Activated T-cell treated with anti-CD3 and anti-CD28 coated beads, Interleukin-2, amount 50 U/mL, for 72 hours (primary cell): ENCODE data around the gene FLCN. TPM values are rescaled to one million over a fixed set of nuclear protein-coding genes. Genes with fewer than 3 reads are reported as not detected.
A peak's percentile ranks its signal among the peaks of the same experiment; 100 is the strongest.
"Not testable (repeated sequence)": the region's sequence is repeated elsewhere in the genome, so short reads cannot be mapped to it uniquely, and the experiment has no call there.

ENCODE experiments used
- ATAC-seq, 2 donors: fragments of 150-1000 bp; cut with Tn5 transposase; replicated peaks in 1 of 2; 2 replicates each; pipeline ENCODE4 v1.10.0; 2021; ENCODE audit warnings: moderate library complexity in 2 of 2, mild to moderate bottlenecking in 1 of 2
- DNase-seq, 2 donors: peaks; one replicate each; pipeline ENCODE4 v3.0.0; 2021 to 2022; ENCODE audit warnings: mixed read lengths in 1 of 2
- H3K27ac Mint-ChIP-seq: one replicate; pipeline ENCODE4 v1.8.0; 2022; ENCODE audit warnings: mild to moderate bottlenecking, moderate library complexity, mixed read lengths
- H3K27me3 Mint-ChIP-seq: one replicate; pipeline ENCODE4 v1.8.0; 2022; ENCODE audit warnings: low read depth, mixed read lengths
- H3K36me3 Mint-ChIP-seq, 2 donors: one replicate each; pipeline ENCODE4 v1.8.0; 2022; ENCODE audit warnings: mixed read lengths in 2 of 2, mild to moderate bottlenecking in 1 of 2; ENCODE audit not compliant: insufficient read depth in 2 of 2
- H3K4me1 Mint-ChIP-seq: one replicate; pipeline ENCODE4 v1.8.0; 2022; ENCODE audit warnings: low read depth, mixed read lengths
- H3K4me3 Mint-ChIP-seq, 2 donors: one replicate each; pipeline ENCODE4 v1.8.0; 2022; ENCODE audit warnings: mild to moderate bottlenecking in 2 of 2, mixed read lengths in 2 of 2, moderate library complexity in 2 of 2
- H3K9me3 Mint-ChIP-seq, 2 donors: one replicate each; pipeline ENCODE4 v1.8.0; 2022; ENCODE audit warnings: mixed read lengths in 2 of 2
- total RNA-seq, 2 donors: library from RNA; stranded (reverse); gene quantifications; one replicate each; pipeline ENCODE4 v1.2.3, GENCODE V29; 2022

FLCN gene, protein sequence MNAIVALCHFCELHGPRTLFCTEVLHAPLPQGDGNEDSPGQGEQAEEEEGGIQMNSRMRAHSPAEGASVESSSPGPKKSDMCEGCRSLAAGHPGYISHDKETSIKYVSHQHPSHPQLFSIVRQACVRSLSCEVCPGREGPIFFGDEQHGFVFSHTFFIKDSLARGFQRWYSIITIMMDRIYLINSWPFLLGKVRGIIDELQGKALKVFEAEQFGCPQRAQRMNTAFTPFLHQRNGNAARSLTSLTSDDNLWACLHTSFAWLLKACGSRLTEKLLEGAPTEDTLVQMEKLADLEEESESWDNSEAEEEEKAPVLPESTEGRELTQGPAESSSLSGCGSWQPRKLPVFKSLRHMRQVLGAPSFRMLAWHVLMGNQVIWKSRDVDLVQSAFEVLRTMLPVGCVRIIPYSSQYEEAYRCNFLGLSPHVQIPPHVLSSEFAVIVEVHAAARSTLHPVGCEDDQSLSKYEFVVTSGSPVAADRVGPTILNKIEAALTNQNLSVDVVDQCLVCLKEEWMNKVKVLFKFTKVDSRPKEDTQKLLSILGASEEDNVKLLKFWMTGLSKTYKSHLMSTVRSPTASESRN
- 10 to 100 TPM; 27.3 to 29.2 TPM for total RNA-seq

DNA sequence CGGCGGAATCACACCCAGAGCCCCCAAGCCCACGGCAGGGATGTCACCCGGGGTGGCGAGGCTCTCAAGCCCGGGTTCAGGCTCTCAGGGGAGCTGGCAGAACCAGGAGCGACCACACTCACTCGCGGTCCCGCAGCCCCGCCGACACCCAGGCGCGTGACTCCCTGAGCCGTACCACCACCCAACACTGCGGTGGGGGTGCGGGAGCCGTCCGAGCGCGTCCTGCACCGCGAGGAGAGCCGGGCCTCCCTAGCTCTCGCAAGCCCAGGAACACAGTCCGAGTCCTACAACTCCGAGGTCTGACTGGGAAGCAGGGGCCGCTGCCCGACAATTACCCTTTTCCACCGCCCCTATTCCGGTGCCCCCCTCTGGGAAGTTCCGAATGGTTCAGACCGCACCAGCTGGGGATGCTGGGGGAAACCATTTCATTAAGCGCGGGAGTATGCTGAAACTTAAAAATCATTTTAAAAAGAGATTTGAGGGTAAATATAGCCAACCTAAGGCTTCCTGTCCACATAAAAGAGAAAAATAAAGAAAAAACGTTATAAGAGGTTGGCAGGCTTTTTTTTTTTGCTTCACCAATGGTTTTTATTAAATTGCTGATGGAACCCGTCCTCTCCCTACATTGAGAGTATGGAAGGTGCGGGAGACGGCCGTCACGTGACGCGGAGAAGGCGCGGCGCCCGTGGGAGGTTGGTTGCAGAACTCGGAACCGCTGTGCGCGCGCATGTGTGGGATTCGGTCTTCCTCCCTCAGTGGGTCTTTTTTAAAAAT lies at the start of gene FLCN:
Gene FLCN, minus strand, starts transcription at position 143 of the 774 bp plus-strand sequence. CDS start 9,031 bp downstream, outside the sequence.
- Mint-ChIP-seq H3K27ac (peak within 1 kb of the TSS; percentile 99), H3K36me3 (peaks cover 0 to 5% of the 10 kb centered on the region in 2 donors), H3K4me3 (peak within 1 kb of the TSS; percentile 96 to 99), H3K27me3 (no peaks in the 10 kb centered on the region), H3K9me3 (no peaks in the 10 kb centered on the region), H3K4me1 (peaks cover 56% of the 10 kb centered on the region)
- ATAC-seq (peak; percentile 94 to 95), DNase-seq (peak; percentile 91 to 94)

DNA sequence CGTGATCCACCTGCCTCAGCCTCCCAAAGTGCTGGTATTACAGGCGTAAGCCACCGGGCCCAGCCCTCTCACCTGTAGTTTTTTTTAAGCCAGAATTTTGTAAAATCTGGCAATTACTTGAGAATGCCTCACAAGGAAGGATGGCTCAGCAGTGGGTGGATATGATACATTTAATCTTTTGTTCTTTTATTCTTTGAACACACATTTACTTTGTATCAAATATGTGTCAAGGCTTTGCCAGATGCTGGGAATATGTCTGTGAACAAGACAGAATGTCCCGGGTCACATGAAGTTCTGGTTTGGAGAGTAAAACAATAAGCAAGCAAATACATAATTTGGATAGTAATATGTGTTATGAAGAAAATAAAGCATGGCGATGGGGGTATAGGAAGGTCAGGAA lies 49.0 kb upstream of the FLCN start:
- ATAC-seq (no peak), DNase-seq (no peak)
- no peak overlapping the region for H3K27ac Mint-ChIP-seq
- H3K36me3 Mint-ChIP-seq: no peaks in the 10 kb centered on the region
- H3K9me3 Mint-ChIP-seq: no peaks in the 10 kb centered on the region
- peaks cover 15% of the 10 kb centered on the region for H3K4me1 Mint-ChIP-seq
- H3K4me3 Mint-ChIP-seq: no peak overlapping the region
- no peaks in the 10 kb centered on the region for H3K27me3 Mint-ChIP-seq

DNA sequence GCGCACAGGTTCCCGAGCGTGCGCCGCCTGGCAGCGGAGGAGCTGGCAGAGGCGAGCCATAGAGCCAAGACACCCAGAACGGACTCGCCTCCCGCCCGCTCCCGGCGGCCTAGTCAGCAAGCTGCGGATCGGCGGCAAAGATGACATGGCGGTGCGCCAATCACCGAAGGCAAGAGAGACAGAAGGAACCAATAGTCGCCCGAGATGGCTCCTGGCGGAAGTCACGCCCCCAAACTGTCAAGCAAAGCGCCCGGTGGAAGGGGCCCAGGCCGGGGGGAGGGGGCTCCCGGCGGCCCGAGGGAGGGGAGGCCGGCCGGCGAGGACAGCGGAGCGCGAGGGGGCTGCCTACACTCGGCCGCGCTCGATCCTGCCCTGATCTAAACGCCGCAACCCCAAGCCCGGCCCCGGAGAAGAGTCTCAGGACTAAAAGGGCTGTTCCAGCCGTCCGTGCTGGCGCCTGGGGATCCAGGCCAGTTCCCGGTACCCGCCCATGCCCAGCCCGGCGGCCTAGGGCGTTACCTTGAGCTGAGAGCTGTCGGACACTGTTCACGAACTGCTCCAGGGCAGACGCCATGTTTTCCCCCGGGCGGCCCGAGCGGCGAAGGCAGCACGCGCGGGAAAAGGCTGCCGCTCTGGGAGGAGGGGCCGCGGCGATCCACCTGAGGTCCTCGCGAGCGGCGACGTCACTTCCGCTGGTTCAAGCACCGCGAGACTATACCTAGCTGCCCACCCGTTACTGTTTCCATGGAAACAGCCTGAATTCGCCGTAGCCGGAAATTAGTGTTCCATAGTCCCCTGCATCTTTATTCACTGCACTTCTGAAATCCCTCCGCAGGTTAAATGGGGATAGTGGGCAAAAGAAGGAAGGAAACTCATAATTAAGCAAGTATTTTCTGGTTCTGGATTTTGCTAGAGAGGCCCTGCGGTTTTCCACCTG lies 43.9 kb upstream of the FLCN start, which contains the start of gene COPS3:
Gene COPS3, minus strand, starts transcription at position 634 of the 937 bp plus-strand sequence. Its CDS starts 60 bp downstream, at position 574.
- Mint-ChIP-seq H3K36me3 (peaks cover 4 to 7% of the 10 kb centered on the region in 2 donors), H3K9me3 (no peaks in the 10 kb centered on the region), H3K27me3 (no peaks in the 10 kb centered on the region), H3K4me3 (peak within 1 kb of the TSS; percentile 83 to 95), H3K4me1 (peaks cover 49% of the 10 kb centered on the region), H3K27ac (peak within 1 kb of the TSS; percentile 90)
- peak; percentile 94 for ATAC-seq
- peak; percentile 97 to 98 for DNase-seq

DNA sequence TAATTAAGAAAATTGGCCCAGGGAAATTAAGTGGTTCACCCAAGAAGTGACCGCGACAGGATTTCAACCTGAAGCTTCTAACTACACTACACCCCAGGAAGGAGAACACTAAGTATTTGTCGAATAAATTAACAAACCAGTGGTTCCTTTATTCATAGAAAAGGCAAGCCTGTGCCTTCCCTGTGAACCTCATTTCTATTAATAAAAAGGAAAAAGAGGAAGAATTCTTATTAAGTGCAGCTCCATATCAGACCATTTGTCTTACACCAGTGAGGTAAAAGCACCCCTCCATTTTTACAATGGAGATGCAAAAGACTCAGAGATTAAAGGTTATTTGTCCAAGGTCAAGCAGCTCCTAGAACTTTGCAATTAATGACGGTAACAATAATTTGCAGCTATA lies 42.3 kb upstream of the FLCN start:
- peaks cover 49% of the 10 kb centered on the region for H3K4me1 Mint-ChIP-seq
- no peak for DNase-seq
- H3K27me3 Mint-ChIP-seq: no peaks in the 10 kb centered on the region
- no peak for ATAC-seq
- peak overlapping the region; percentile 83 to 95 for H3K4me3 Mint-ChIP-seq
- H3K27ac Mint-ChIP-seq: peak overlapping the region; percentile 90
- no peaks in the 10 kb centered on the region for H3K9me3 Mint-ChIP-seq
- peaks cover 4 to 11% of the 10 kb centered on the region in 2 donors for H3K36me3 Mint-ChIP-seq

DNA sequence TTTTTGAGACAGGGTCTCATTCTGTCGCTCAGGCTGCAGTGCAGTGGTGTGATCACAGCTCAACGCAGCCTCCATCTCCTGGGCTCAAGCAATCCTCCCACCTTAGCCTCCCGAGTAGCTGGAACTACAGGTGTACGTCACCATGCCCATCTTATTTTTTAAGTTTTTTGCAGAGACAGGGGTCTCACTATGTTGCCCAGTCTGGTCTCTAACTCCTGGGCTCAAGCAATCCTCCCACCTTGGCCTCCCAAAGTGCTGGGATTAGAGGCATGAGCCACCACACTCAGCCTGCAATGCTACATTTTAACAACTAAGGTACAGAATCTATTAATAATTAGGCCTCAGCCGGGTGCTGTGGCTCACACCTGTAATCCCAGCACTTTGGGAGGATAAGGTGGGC lies 40.5 kb upstream of the FLCN start:
- Mint-ChIP-seq H3K4me1 (peaks cover 48% of the 10 kb centered on the region), H3K36me3 (peaks cover 4 to 13% of the 10 kb centered on the region in 2 donors)
- not testable (repeated sequence) for DNase-seq, H3K27me3 Mint-ChIP-seq, H3K9me3 Mint-ChIP-seq, H3K4me3 Mint-ChIP-seq, H3K27ac Mint-ChIP-seq, ATAC-seq

DNA sequence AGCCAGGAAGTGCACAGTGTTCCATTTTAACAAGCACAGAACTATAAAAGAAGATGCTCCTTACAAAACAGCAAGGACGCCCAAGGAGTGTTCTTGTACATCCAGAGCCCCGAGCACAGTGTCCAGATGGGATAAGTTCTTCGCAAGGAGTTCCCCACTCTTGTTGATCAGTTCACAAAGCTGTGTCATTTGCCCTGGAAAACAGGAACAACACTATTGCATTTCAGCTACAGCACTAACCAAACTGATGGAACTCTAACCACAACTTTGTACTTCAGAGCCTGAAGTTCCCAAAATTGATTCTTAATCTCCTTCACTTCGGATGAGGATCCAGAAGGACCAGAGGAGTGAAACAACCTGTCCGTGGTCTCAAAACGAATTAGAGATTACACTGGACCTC lies 39.0 kb upstream of the FLCN start:
- peak overlapping the region; percentile 69 for H3K27ac Mint-ChIP-seq
- no peak for ATAC-seq

DNA sequence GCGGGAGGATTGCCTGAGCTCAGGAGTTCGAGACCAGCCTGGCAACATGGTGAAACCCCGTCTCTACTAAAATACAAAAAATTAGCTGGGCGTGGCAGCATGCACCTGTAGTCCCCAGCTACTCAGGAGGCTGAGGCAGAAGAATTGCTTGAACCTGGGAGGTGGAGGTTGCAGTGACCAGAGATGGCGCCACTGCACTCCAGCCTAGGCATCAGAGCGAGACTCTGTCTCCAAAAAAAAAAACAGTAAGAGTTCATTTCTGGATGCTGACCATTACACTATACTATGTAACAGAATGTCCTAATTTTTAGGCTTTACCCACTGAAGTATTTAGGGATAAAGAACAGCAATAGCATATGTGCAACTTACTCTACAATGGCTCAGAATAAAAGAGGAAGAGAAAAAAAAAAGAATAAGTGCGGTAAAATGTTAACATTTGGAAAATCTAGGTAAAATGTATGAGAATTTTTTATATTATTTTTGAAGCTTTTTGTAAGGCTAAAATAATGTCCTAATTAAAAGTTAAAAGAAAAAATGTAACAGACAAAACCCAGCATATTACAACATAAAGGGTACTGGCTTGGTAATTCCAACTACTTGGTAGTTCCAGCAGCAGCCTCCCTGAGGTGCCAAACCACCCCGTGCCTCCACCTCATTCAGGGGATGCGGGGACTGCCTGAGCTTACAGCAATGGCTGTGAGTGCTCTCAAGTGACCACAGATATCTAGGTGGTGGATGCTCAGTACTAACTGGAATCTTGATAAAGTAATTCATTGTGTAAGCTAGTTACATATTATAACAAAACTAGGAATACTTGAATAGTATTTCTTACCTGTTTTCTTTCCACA lies 33.2 kb upstream of the FLCN start:
- no peak overlapping the region for H3K4me3 Mint-ChIP-seq
- no peaks in the 10 kb centered on the region for H3K9me3 Mint-ChIP-seq
- peak; percentile 22 to 24 for DNase-seq
- H3K27ac Mint-ChIP-seq: no peak overlapping the region
- ATAC-seq: no peak
- H3K36me3 Mint-ChIP-seq: peaks cover 3 to 20% of the 10 kb centered on the region in 2 donors
- no peaks in the 10 kb centered on the region for H3K27me3 Mint-ChIP-seq
- no peaks in the 10 kb centered on the region for H3K4me1 Mint-ChIP-seq

More for the DNA sequence above, 39.0 kb upstream of the FLCN start:
- H3K9me3 Mint-ChIP-seq: no peaks in the 10 kb centered on the region
- peaks cover 35% of the 10 kb centered on the region for H3K4me1 Mint-ChIP-seq
- peaks cover 4 to 13% of the 10 kb centered on the region in 2 donors for H3K36me3 Mint-ChIP-seq
- H3K4me3 Mint-ChIP-seq: no peak overlapping the region
- no peak for DNase-seq
- no peaks in the 10 kb centered on the region for H3K27me3 Mint-ChIP-seq

DNA sequence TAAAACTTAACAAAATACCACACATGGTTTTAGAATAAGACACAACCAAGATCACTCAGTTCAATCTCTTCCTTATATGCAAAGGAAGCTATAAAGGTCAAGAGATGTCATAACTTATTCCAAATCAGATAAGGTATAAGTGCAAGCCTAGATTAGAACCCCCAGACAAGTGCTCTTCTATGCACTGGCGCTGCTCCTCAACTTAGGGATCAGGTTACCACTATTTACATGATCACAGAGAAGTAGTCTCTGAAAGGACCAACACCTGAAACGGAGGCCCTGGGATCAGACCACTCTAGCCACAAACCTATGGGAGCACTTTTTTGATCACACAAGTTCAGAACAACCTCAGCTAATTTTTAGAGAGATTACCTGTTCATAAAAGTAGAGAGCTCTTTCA lies 27.5 kb upstream of the FLCN start:
- Mint-ChIP-seq H3K36me3 (peaks cover 6 to 30% of the 10 kb centered on the region in 2 donors), H3K4me1 (no peaks in the 10 kb centered on the region), H3K27ac (peak overlapping the region; percentile 54)

DNA sequence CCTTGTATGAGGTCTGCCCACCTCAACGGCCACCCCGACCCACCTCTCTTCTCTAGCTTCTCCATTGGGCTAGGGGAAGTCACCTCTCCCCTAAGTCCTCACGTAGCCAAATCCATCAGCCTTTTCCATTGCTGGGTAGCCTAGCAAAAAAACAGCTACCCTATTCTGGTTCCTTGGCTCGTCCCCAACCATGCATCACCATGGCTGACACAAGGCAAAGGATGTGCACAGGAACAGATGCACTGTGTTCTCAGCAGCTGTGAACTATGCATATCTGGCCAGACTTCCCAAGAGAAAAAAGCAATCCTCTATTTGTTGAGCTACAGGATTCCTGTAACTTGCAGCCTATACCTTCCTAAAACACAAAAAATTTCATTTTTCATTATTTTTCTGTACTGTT lies 22.0 kb upstream of the FLCN start:
- H3K36me3 Mint-ChIP-seq: peaks cover 6 to 48% of the 10 kb centered on the region in 2 donors
- H3K27me3 Mint-ChIP-seq: no peaks in the 10 kb centered on the region
- H3K27ac Mint-ChIP-seq: no peak overlapping the region
- DNase-seq: no peak
- no peaks in the 10 kb centered on the region for H3K9me3 Mint-ChIP-seq
- no peak for ATAC-seq
- H3K4me1 Mint-ChIP-seq: no peaks in the 10 kb centered on the region
- H3K4me3 Mint-ChIP-seq: no peak overlapping the region

More for the DNA sequence above, 27.5 kb upstream of the FLCN start:
- no peak overlapping the region for H3K4me3 Mint-ChIP-seq
- no peaks in the 10 kb centered on the region for H3K9me3 Mint-ChIP-seq
- ATAC-seq: no peak
- no peak for DNase-seq
- H3K27me3 Mint-ChIP-seq: no peaks in the 10 kb centered on the region

DNA sequence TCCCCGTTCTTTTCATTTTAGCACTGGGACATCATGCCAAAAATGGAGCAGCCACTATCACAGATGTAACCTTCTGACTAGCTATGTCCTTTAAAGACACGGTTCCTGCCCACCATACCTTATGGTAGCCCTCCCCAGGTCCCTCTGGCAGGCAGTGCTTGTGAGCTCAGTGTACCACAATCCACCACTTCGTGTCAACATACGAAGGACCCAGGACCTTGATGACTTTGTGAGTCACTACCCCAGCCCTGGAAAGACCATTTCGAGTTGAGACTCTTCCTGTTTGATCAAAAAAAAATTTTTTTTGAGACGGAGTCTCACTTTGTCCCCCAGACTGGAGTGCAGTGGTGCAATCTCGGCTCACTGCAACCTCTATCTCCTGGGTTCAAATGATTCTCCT lies 21.0 kb upstream of the FLCN start:
- peaks cover 11 to 47% of the 10 kb centered on the region in 2 donors for H3K36me3 Mint-ChIP-seq

DNA sequence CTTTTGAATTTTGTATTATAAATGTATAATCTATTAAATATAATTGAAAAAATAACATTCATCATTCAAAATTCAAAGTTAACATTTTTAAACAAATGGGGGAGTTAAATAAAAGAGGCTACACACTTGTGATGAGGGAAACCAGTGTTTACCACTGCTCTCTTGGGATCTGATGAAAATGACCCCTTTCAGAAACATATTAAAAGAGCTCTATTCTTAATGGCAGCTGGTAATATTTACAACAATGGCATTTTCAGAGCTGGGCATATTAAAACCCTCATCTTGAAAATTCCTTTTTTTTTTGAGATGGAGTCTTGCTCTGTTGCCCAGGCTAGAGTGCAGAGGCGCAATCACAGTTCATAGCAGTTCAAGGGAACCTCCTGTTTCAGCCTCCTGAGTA lies 19.3 kb upstream of the FLCN start:
- peaks cover 11 to 49% of the 10 kb centered on the region in 2 donors for H3K36me3 Mint-ChIP-seq
- ATAC-seq (no peak), DNase-seq (no peak)
- H3K27ac Mint-ChIP-seq: peak overlapping the region; percentile 28
- H3K4me3 Mint-ChIP-seq: no peak overlapping the region
- no peaks in the 10 kb centered on the region for H3K4me1 Mint-ChIP-seq
- H3K27me3 Mint-ChIP-seq: no peaks in the 10 kb centered on the region
- no peaks in the 10 kb centered on the region for H3K9me3 Mint-ChIP-seq

More for the DNA sequence above, 21.0 kb upstream of the FLCN start:
- no peaks in the 10 kb centered on the region for H3K4me1 Mint-ChIP-seq
- no peak overlapping the region for H3K27ac Mint-ChIP-seq
- ATAC-seq (no peak), DNase-seq (no peak)
- H3K4me3 Mint-ChIP-seq: no peak overlapping the region
- no peaks in the 10 kb centered on the region for H3K27me3 Mint-ChIP-seq
- no peaks in the 10 kb centered on the region for H3K9me3 Mint-ChIP-seq
